CD4-positive, alpha-beta T cell treated with Interleukin-1 beta for 1 hour (primary cell): Measurements from ENCODE around the gene ZNF544.

ENCODE experiments used
- DNase-seq, 2 donors: peaks; one replicate each; pipeline ENCODE4 v3.0.0-alpha.2; 2020 to 2022

The ZNF544 gene

DNA sequence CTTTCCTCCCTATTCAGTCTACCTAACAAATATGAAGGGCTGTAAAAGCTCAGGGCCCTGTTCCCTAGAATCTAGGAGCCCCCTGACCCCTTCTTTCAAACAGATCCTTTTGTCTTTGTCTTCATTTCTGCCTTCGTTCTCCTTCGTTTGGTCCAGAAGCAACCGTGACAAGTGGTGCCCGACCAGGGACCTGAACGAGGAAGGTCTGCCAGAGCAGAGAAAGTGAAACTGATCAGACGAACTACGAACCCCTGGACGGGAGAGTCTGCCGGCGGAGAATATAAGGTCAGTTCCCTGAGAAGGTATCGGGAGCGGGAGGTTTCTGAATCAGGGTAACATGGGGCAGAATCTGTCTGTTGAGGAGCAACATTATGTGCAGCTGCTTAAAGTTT, 77.2 kb downstream of the ZNF544 start:
- peak in 1 of 2 donors; percentile 20 for DNase-seq

DNA sequence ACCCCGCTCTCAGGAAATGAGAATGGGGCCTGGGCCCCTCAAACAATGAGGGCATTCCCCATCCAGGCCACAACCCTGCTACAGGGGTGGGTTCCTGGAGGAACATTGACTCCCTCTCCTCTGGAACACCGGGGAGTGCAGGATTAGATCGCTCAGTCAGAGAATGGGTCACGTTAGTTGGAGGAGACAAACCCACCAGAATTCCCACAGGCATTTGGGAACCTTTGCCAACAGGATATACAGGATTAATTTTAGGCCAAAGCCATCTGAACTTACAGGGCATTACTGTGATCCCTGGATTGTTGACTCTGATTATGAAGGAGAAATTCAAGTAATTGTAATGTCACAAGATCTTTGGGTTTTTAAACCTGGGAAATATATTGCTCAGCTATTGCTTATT, 79.0 kb downstream of the ZNF544 start:
- DNase-seq = no peak

DNA sequence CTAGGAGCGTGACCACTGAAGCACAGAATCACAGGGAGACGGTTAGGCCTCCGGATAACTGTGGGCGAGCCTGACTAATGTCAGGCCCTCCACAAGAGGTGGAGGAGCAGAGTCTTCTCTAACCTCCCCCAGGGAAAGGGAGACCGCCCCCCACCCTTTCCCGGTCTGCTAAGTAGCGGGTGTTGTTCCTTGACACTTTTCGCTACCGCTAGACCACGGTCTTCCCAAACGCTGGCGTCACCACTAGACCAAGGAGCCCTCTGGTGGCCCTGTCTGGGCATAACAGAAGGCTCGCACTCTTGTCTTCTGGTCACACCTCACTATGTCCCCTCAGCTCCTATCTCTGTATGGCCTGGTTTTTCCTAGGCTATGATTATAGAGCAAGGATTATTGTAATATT, 82.0 kb downstream of the ZNF544 start:
- DNase-seq = peak; percentile 2 to 24

DNA sequence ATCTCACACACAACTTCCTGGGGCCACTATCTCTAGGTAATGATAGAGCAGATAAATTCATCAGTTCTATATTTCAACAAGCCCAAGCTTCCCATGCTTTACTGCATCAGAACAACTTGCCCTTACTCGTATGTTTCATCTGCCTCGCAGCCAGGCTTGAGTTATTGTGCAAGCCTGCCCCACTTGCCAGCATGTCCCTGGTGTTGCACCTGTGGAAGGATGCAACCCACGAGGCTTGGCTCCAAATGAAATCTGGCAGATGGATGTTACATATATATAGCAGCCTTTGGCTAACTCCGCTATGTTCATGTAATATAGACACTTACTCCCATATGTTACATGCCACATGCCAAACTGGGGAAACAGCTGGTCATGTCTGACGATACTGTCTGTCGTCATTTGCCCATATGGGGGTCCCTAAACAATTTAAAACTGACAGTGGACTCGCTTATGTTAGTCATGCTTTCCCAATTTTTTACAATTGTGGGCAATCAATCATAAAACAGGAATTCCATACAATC, 82.7 kb downstream of the ZNF544 start:
- DNase-seq = no peak
